HFFc6 (cell line): Measurements from ENCODE around the gene CCDC63. TPM values are rescaled to one million over a fixed set of nuclear protein-coding genes. Genes with fewer than 3 reads are reported as not detected.

Experiments used
- DNase-seq: peaks from one replicate; pipeline ENCODE4 v3.0.0-alpha.2; 2018
- H3K27ac Mint-ChIP-seq: 2 replicates; pipeline ENCODE4 v1.8.0; 2020; ENCODE audit warnings: mild to moderate bottlenecking, mixed read lengths
- H3K27me3 Mint-ChIP-seq: 2 replicates; pipeline ENCODE4 v1.8.0; 2021; ENCODE audit warnings: mild to moderate bottlenecking, moderate library complexity, mixed read lengths; ENCODE audit not compliant: insufficient read depth
- H3K36me3 Mint-ChIP-seq: 2 replicates; pipeline ENCODE4 v1.8.0; 2021; ENCODE audit warnings: low read depth, mixed read lengths
- H3K4me1 Mint-ChIP-seq: 2 replicates; pipeline ENCODE4 v1.8.0; 2020; ENCODE audit warnings: low read depth, mixed read lengths
- H3K4me3 Mint-ChIP-seq: 2 replicates; pipeline ENCODE4 v1.8.0; 2020; ENCODE audit warnings: mild to moderate bottlenecking, moderate library complexity, mixed read lengths
- H3K9me3 Mint-ChIP-seq: 2 replicates; pipeline ENCODE4 v1.8.0; 2020; ENCODE audit warnings: mild to moderate bottlenecking, mixed read lengths
- CTCF ChIP-seq: fragments of 200-600 bp; sonication (generic); IDR thresholded peaks from 2 replicates; pipeline ENCODE4 v1.5.0; 2021; ENCODE audit warnings: antibody characterized with exemption, mild to moderate bottlenecking
- total RNA-seq, 6 experiments: library from RNA; stranded (reverse); fragmentation: NEBNext Ultra II Directional; extraction: Animal tissue kit (Norgen Biotek cat#: 25700); gene quantifications; 2 replicates in 1 of 6; 3 replicates in 5 of 6; pipeline ENCODE4 v1.2.3, GENCODE V29; 2021

CCDC63 gene
- total RNA-seq, 6 experiments from 2014 or later = not detected

- no peak for DNase-seq
- peaks cover 27% of the 10 kb centered on the region for H3K27me3 Mint-ChIP-seq
- no peaks in the 10 kb centered on the region; the same call in 1 of the 2 replicates for H3K4me1 Mint-ChIP-seq
- no peak overlapping the region for H3K4me3 Mint-ChIP-seq
- H3K9me3 Mint-ChIP-seq = no peaks in the 10 kb centered on the region
- no peak for TF ChIP-seq CTCF
- no peaks in the 10 kb centered on the region for H3K36me3 Mint-ChIP-seq
- H3K27ac Mint-ChIP-seq = no peak overlapping the region
These were observed 60.2 kb downstream of the CCDC63 start for GRCh38 chr12:110906985-110907384.

- no peak for DNase-seq
- Mint-ChIP-seq H3K36me3 (no peaks in the 10 kb centered on the region), H3K4me3 (no peak overlapping the region), H3K27ac (no peak overlapping the region), H3K4me1 (no peaks in the 10 kb centered on the region; the same call in 1 of the 2 replicates), H3K9me3 (no peaks in the 10 kb centered on the region), H3K27me3 (peaks cover 24% of the 10 kb centered on the region)
- TF ChIP-seq CTCF = no peak
These were observed 60.8 kb downstream of the CCDC63 start for GRCh38 chr12:110907583-110907982.

GRCh38 chr12:110908377-110909152, 61.8 kb downstream of the CCDC63 start:
- no peak for DNase-seq
- peaks cover 19% of the 10 kb centered on the region for H3K27me3 Mint-ChIP-seq
- no peak for TF ChIP-seq CTCF
- H3K9me3 Mint-ChIP-seq = no peaks in the 10 kb centered on the region
- H3K4me3 Mint-ChIP-seq = no peak overlapping the region
- H3K27ac Mint-ChIP-seq = no peak overlapping the region
- no peaks in the 10 kb centered on the region; the same call in 1 of the 2 replicates for H3K4me1 Mint-ChIP-seq
- no peaks in the 10 kb centered on the region for H3K36me3 Mint-ChIP-seq

GRCh38 chr12:110912263-110912662, 65.5 kb downstream of the CCDC63 start:
- DNase-seq = no peak
- TF ChIP-seq CTCF = no peak
- H3K27me3 Mint-ChIP-seq = peaks cover 17% of the 10 kb centered on the region
- no peaks in the 10 kb centered on the region for H3K9me3 Mint-ChIP-seq
- no peaks in the 10 kb centered on the region for H3K36me3 Mint-ChIP-seq
- H3K4me3 Mint-ChIP-seq = no peak overlapping the region
- peaks cover 4% of the 10 kb centered on the region; the same call in 1 of the 2 replicates for H3K4me1 Mint-ChIP-seq
- H3K27ac Mint-ChIP-seq = no peak overlapping the region

GRCh38 chr12:110913119-110914056, 66.6 kb downstream of the CCDC63 start:
- Mint-ChIP-seq H3K27me3 (peaks cover 13% of the 10 kb centered on the region), H3K4me3 (no peak overlapping the region), H3K9me3 (no peaks in the 10 kb centered on the region), H3K36me3 (no peaks in the 10 kb centered on the region), H3K4me1 (peaks cover 11% of the 10 kb centered on the region; the same call in 1 of the 2 replicates), H3K27ac (no peak overlapping the region)
- DNase-seq = no peak
- TF ChIP-seq CTCF = no peak
